NCI-H446 (cell line): Measurements from ENCODE around the gene TATDN2.

ENCODE experiments used
- DNase-seq, 2 experiments: peaks; one replicate each; lab custom pipeline; 2025; lab: John Stamatoyannopoulos, UW

The TATDN2 gene

GRCh38 chr3:10317311-10317960 lies 69.2 kb downstream of the TATDN2 start:
- no peak for DNase-seq

GRCh38 chr3:10317961-10318350 lies 69.7 kb downstream of the TATDN2 start:
- DNase-seq, result no peak

- no peak for DNase-seq
These were observed 71.0 kb downstream of the TATDN2 start for GRCh38 chr3:10319251-10319650.

GRCh38 chr3:10319804-10320203 lies 71.5 kb downstream of the TATDN2 start:
- no peak for DNase-seq

- no peak for DNase-seq
These were observed 72.0 kb downstream of the TATDN2 start for GRCh38 chr3:10320320-10320677.

- DNase-seq, result no peak
These were observed 73.5 kb downstream of the TATDN2 start for GRCh38 chr3:10321630-10322351.

GRCh38 chr3:10322352-10322710 lies 74.1 kb downstream of the TATDN2 start:
- DNase-seq, result peak in 1 of 2 experiments; percentile 12

GRCh38 chr3:10327592-10327991 lies 79.3 kb downstream of the TATDN2 start:
- DNase-seq, result no peak

GRCh38 chr3:10328460-10329071 lies 80.3 kb downstream of the TATDN2 start:
- no peak for DNase-seq

- DNase-seq, result no peak
These were observed 81.3 kb downstream of the TATDN2 start for GRCh38 chr3:10329495-10330015.

- DNase-seq, result no peak
These were observed 82.1 kb downstream of the TATDN2 start for GRCh38 chr3:10330319-10330718.
